ENCODE results near the gene PTPRG.

Gene PTPRG

DNA sequence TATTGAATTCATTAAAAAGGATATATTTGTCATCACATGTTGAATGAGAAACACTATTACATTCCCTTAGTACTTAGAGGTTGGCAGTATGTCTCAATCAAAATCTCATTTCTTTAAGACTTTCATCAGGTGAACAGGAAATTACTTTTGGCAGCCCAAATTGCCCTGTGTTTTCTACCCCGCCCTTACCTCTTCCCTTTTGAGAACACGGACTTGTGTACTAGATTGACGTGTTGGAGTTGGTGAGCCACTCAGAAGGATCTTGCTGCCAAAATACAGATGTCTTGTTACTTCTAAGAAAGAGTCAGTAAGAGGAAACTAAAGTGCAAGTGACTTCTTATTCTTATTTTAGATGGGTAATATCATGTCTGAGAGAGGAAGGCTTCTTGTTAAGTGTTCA, 425.1 kb downstream of the PTPRG start:
- TF ChIP-seq, protein P1, sequence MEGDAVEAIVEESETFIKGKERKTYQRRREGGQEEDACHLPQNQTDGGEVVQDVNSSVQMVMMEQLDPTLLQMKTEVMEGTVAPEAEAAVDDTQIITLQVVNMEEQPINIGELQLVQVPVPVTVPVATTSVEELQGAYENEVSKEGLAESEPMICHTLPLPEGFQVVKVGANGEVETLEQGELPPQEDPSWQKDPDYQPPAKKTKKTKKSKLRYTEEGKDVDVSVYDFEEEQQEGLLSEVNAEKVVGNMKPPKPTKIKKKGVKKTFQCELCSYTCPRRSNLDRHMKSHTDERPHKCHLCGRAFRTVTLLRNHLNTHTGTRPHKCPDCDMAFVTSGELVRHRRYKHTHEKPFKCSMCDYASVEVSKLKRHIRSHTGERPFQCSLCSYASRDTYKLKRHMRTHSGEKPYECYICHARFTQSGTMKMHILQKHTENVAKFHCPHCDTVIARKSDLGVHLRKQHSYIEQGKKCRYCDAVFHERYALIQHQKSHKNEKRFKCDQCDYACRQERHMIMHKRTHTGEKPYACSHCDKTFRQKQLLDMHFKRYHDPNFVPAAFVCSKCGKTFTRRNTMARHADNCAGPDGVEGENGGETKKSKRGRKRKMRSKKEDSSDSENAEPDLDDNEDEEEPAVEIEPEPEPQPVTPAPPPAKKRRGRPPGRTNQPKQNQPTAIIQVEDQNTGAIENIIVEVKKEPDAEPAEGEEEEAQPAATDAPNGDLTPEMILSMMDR (conservative IDR thresholded peaks at IDR 0.05): no peak
- H3K27ac ChIP-seq: no peak overlapping the region

DNA sequence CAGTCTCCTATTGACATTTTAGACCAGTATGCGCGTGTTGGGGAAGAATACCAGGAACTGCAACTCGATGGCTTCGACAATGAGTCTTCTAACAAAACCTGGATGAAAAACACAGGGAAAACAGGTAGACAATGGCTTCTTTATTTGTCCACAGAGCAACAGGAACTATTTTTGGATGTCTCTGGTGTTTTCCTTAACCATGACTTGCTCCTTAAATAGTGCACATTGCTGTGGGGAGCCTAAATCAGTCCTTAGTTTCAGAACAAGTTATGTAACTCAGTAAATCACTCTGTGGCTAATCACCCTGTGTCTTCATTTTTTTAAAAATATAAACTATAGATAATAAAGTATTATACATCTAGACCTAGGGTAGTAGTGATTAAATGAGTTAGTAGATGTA, 428.3 kb downstream of the PTPRG start:
- no peak overlapping the region for H3K27ac ChIP-seq
- TF ChIP-seq, protein P1 (conservative IDR thresholded peaks at IDR 0.05): no peak

DNA sequence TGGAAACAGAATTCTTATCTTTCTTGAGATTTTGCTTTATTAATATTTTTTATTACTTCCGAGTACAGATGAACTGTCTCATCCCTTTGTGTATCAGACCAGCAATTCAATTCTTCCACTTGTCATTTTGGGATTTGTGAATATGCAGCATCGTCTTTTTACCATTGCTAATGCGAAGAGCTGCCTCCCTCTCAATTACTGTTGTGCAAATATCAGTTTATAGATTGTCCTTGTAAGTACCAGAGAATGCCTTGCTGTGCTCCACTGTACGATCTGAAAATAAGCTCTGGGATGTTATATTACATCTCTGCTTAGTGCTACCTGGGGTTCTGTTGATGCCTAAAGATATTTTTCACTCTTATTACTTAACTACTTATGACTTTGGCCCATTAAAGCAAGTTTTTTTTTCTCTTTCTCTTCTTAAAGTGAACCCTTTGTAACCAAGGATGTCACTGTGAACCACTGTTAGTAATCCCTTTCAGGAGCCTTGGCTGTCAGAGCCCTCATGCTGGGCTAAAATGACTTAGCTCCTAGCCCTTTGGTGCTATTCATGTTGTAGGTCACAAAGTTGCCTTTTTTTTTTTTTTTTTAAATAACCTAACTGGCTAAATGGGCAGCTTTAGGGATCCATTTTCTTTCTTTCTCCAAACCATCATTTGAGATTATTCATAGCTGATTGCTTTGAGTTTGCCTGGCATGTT, 429.1 kb downstream of the PTPRG start:
- H3K27ac ChIP-seq: no peak overlapping the region
- TF ChIP-seq, protein P1 (conservative IDR thresholded peaks at IDR 0.05): no peak

DNA sequence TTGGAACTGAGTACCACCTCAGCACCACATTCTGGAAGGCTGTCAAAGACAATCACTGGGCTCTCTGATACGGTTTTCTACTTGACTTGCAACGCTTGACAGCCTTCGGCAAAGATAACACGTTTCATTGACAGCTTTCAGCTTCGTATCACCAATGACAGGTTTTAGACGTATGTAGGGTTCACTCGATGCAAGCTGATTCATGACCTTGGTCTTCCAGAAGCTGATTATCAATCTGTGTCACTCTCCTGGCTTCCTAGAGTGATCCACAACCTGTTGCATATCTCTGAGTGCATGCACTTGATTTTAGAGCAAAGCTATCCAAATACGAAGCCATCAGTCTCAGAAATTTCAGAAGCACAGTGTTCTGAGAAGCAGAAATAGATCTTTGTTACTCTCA, 430.3 kb downstream of the PTPRG start:
- TF ChIP-seq, protein P1 (conservative IDR thresholded peaks at IDR 0.05): no peak
- no peak overlapping the region for H3K27ac ChIP-seq

DNA sequence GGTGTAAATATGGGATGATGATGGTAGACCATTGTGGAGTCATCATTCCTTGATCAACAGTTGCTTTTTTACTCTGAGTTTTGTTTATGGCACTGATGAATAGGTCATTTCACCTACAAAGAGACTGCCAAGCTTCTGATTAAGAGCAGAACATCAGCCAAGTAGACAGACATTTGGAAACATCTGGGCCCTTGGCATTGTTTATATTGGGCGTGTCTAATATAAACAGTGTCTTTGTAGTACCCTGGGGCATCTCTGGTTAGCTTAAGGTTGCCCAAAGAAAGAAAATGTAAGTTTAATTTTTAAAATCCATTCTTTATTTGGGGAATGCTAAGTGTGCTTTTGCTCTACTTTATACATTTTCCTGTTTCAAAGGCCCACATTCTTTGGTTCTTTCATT, 435.0 kb downstream of the PTPRG start:
- TF ChIP-seq, protein P1 (conservative IDR thresholded peaks at IDR 0.05): no peak
- no peak overlapping the region for H3K27ac ChIP-seq

DNA sequence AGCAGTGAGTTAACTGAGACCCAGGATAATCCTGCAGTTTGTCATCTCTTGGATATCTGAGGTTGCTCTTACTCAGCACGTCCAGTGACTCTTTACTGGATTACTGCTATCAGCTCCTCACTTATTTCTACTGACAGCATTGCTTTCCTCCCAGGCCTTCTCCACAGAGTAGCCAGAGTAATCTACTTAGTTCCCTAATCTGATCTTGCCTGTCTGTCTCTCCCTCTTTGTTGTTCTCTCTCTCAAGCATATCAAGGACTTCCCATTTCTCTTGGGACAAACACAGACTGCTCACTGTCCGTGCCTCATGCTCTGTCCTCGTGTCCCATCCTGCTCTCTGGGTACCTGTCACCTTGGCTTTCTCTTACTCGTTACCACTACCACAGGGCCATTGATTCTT, 435.7 kb downstream of the PTPRG start:
- H3K27ac ChIP-seq: no peak overlapping the region
- TF ChIP-seq, protein P1 (conservative IDR thresholded peaks at IDR 0.05): no peak

DNA sequence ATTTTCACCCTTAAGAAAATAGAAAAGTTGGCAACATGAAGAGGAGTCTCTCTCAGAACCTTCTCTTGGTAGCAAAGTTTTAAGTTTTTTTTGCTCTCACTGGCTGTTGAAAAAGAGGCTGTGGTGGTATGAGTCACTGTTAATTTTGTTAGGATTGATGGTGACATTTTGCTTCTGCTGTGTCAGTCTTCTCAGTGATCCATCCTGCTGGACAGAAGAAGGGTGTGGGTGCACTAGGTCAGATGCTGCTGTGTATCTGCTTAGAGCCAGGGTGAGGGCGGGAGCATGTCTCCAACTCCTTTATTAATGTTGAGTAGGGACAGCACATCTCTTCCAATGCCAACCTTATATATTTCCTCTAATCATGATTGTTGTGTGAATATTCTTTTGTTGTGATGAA, 442.5 kb downstream of the PTPRG start:
- TF ChIP-seq, protein P1 (conservative IDR thresholded peaks at IDR 0.05): no peak
- H3K27ac ChIP-seq: no peak overlapping the region

All from VCaP (cell line).